ENCODE measurements around the gene KBTBD12. TPM values are rescaled to one million over a fixed set of nuclear protein-coding genes. Genes with fewer than 3 reads are reported as not detected.

The KBTBD12 gene
- total RNA-seq, 2 donors from 2014 or later, result 3.2 to 4.1 TPM

GRCh38 chr3:127986803-127987202, 71.8 kb downstream of the KBTBD12 start:
- Histone ChIP-seq H3K9ac (ENCODE audit: low read depth in 2 of 2, low read length in 2 of 2) (no peak overlapping the region), H3K27me3 (no peaks in the 10 kb centered on the region), H3K9me3 (no peaks in the 10 kb centered on the region), H3K4me3 (no peak overlapping the region), H3K4me1 (no peaks in the 10 kb centered on the region), H3K36me3 (no peaks in the 10 kb centered on the region), H3K27ac (no peak overlapping the region)
- intact Hi-C loops (cut with DNase I), result no loop called here
- DNase-seq, result no peak
- TF ChIP-seq CTCF (IDR thresholded peaks at IDR 0.05), result no peak

- Histone ChIP-seq H3K4me1 (no peaks in the 10 kb centered on the region), H3K4me3 (no peak overlapping the region), H3K9ac (ENCODE audit: low read depth in 2 of 2, low read length in 2 of 2) (no peak overlapping the region), H3K9me3 (no peaks in the 10 kb centered on the region), H3K27ac (no peak overlapping the region), H3K36me3 (no peaks in the 10 kb centered on the region), H3K27me3 (no peaks in the 10 kb centered on the region)
- no peak for TF ChIP-seq CTCF (IDR thresholded peaks at IDR 0.05)
- peak; percentile 28 for DNase-seq
- intact Hi-C loops (cut with DNase I), result no loop called here
Observed at GRCh38 chr3:127987309-127987995, 72.4 kb downstream of the KBTBD12 start.

- no peaks in the 10 kb centered on the region for H3K27me3 ChIP-seq
- no peaks in the 10 kb centered on the region for H3K4me1 ChIP-seq
- no peak for DNase-seq
- TF ChIP-seq CTCF (IDR thresholded peaks at IDR 0.05), result no peak
- H3K9ac ChIP-seq (ENCODE audit: low read depth in 2 of 2, low read length in 2 of 2), result no peak overlapping the region
- no peak overlapping the region for H3K4me3 ChIP-seq
- no peaks in the 10 kb centered on the region for H3K9me3 ChIP-seq
- H3K27ac ChIP-seq, result no peak overlapping the region
- intact Hi-C loops (cut with DNase I), result no loop called here
- no peaks in the 10 kb centered on the region for H3K36me3 ChIP-seq
Observed at GRCh38 chr3:127988770-127989557, 73.9 kb downstream of the KBTBD12 start.

GRCh38 chr3:127990051-127990450, 75.0 kb downstream of the KBTBD12 start:
- intact Hi-C loops (cut with DNase I), result no loop called here
- Histone ChIP-seq H3K9me3 (no peaks in the 10 kb centered on the region), H3K9ac (ENCODE audit: low read depth in 2 of 2, low read length in 2 of 2) (no peak overlapping the region), H3K4me3 (no peak overlapping the region), H3K27me3 (no peaks in the 10 kb centered on the region), H3K27ac (no peak overlapping the region), H3K4me1 (no peaks in the 10 kb centered on the region), H3K36me3 (no peaks in the 10 kb centered on the region)
- no peak for TF ChIP-seq CTCF (IDR thresholded peaks at IDR 0.05)
- no peak for DNase-seq

GRCh38 chr3:127990461-127990860, 75.4 kb downstream of the KBTBD12 start:
- no peak for DNase-seq
- intact Hi-C loops (cut with DNase I), result no loop called here
- TF ChIP-seq CTCF (IDR thresholded peaks at IDR 0.05), result no peak
- no peak overlapping the region for H3K4me3 ChIP-seq
- no peaks in the 10 kb centered on the region for H3K27me3 ChIP-seq
- H3K9ac ChIP-seq (ENCODE audit: low read depth in 2 of 2, low read length in 2 of 2), result no peak overlapping the region
- no peaks in the 10 kb centered on the region for H3K4me1 ChIP-seq
- no peaks in the 10 kb centered on the region for H3K9me3 ChIP-seq
- no peak overlapping the region for H3K27ac ChIP-seq
- no peaks in the 10 kb centered on the region for H3K36me3 ChIP-seq

Data from colonic mucosa (tissue), 4 donors.